ENCODE results near the gene BRWD1. TPM values are rescaled to one million over a fixed set of nuclear protein-coding genes. Genes with fewer than 3 reads are reported as not detected.
"Not testable (repeated sequence)": the region's sequence is repeated elsewhere in the genome, so short reads cannot be mapped to it uniquely, and the experiment has no call there.

The BRWD1 gene
- total and polyA plus RNA-seq, 2 donors from 2014 or later: 9.1 to 43.9 TPM

GRCh38 chr21:39137248-39138178, 175.9 kb downstream of the BRWD1 start:
- peak in 2 of 5 donors; percentile 30 to 38 for DNase-seq
- H3K9me3 ChIP-seq (ENCODE audit: control insufficient read depth in 2 of 3, insufficient read depth in 1 of 3, low read length in 3 of 3): no peaks in the 10 kb centered on the region
- H3K9ac ChIP-seq (ENCODE audit: low read length in 3 of 3): no peak overlapping the region
- no peak for TF ChIP-seq CTCF (IDR thresholded peaks at IDR 0.05; ENCODE audit: borderline replicate concordance, extremely low read depth, insufficient read depth)
- H3K36me3 ChIP-seq (ENCODE audit: control insufficient read depth in 2 of 3, insufficient read depth in 3 of 3, low read length in 3 of 3): no peaks in the 10 kb centered on the region
- no peak for FAIRE-seq
- no peaks in the 10 kb centered on the region for H3K4me1 ChIP-seq (ENCODE audit: control insufficient read depth in 2 of 3, insufficient read depth in 2 of 3, low read depth in 1 of 3, low read length in 3 of 3)
- H3K27ac ChIP-seq (ENCODE audit: low read depth in 2 of 2, low read length in 2 of 2): peak overlapping the region in 1 of 2 donors; percentile 45
- no peak overlapping the region for H3K4me3 ChIP-seq (ENCODE audit: low read length in 3 of 3)
- intact Hi-C loops (cut with DNase I): loop anchor here (10.0 kb wide), 1 partner anchor 633 kb away; no protein-coding TSS in a partner anchor
- H3K27me3 ChIP-seq (ENCODE audit: control insufficient read depth, insufficient read depth, low read length): no peaks in the 10 kb centered on the region

- no peaks in the 10 kb centered on the region for H3K4me1 ChIP-seq (ENCODE audit: control insufficient read depth in 2 of 3, insufficient read depth in 2 of 3, low read depth in 1 of 3, low read length in 3 of 3)
- TF ChIP-seq CTCF (IDR thresholded peaks at IDR 0.05; ENCODE audit: borderline replicate concordance, extremely low read depth, insufficient read depth): no peak
- H3K9me3 ChIP-seq (ENCODE audit: control insufficient read depth in 2 of 3, insufficient read depth in 1 of 3, low read length in 3 of 3): no peaks in the 10 kb centered on the region
- DNase-seq (no peak), FAIRE-seq (no peak)
- no peaks in the 10 kb centered on the region for H3K27me3 ChIP-seq (ENCODE audit: control insufficient read depth, insufficient read depth, low read length)
- no peak overlapping the region for H3K9ac ChIP-seq (ENCODE audit: low read length in 3 of 3)
- no peak overlapping the region for H3K4me3 ChIP-seq (ENCODE audit: low read length in 3 of 3)
- H3K36me3 ChIP-seq (ENCODE audit: control insufficient read depth in 2 of 3, insufficient read depth in 3 of 3, low read length in 3 of 3): no peaks in the 10 kb centered on the region
- intact Hi-C loops (cut with DNase I): loop anchor here (10.0 kb wide), 1 partner anchor 632 kb away; no protein-coding TSS in a partner anchor
- H3K27ac ChIP-seq (ENCODE audit: low read depth in 2 of 2, low read length in 2 of 2): no peak overlapping the region
Measured at GRCh38 chr21:39136711-39137110, 176.7 kb downstream of the BRWD1 start.

GRCh38 chr21:39136138-39136537, 177.3 kb downstream of the BRWD1 start:
- not testable (repeated sequence) for H3K36me3 ChIP-seq (ENCODE audit: control insufficient read depth in 2 of 3, insufficient read depth in 3 of 3, low read length in 3 of 3); H3K27ac ChIP-seq (ENCODE audit: low read depth in 2 of 2, low read length in 2 of 2); FAIRE-seq; H3K9ac ChIP-seq (ENCODE audit: low read length in 3 of 3); H3K9me3 ChIP-seq (ENCODE audit: control insufficient read depth in 2 of 3, insufficient read depth in 1 of 3, low read length in 3 of 3); H3K4me1 ChIP-seq (ENCODE audit: control insufficient read depth in 2 of 3, insufficient read depth in 2 of 3, low read depth in 1 of 3, low read length in 3 of 3); H3K27me3 ChIP-seq (ENCODE audit: control insufficient read depth, insufficient read depth, low read length); H3K4me3 ChIP-seq (ENCODE audit: low read length in 3 of 3)
- intact Hi-C loops (cut with DNase I): loop anchor here (10.0 kb wide), 1 partner anchor 631 kb away; no protein-coding TSS in a partner anchor
- DNase-seq: peak in 3 of 5 donors; percentile 23 to 63 (median 29)

- DNase-seq: no peak
- H3K9me3 ChIP-seq (ENCODE audit: control insufficient read depth in 2 of 3, insufficient read depth in 1 of 3, low read length in 3 of 3): peaks cover 0 to 8% (median 0%) of the 10 kb centered on the region in 3 donors
- H3K27ac ChIP-seq (ENCODE audit: low read depth in 2 of 2, low read length in 2 of 2): no peak overlapping the region
- TF ChIP-seq CTCF (IDR thresholded peaks at IDR 0.05; ENCODE audit: borderline replicate concordance, extremely low read depth, insufficient read depth): no peak
- no peak for FAIRE-seq
- no peaks in the 10 kb centered on the region for H3K36me3 ChIP-seq (ENCODE audit: control insufficient read depth in 2 of 3, insufficient read depth in 3 of 3, low read length in 3 of 3)
- H3K4me3 ChIP-seq (ENCODE audit: low read length in 3 of 3): no peak overlapping the region
- intact Hi-C loops (cut with DNase I): loop anchor here (5.0 to 10.0 kb wide), 2 partner anchors 402 to 630 kb away; no protein-coding TSS in a partner anchor
- H3K4me1 ChIP-seq (ENCODE audit: control insufficient read depth in 2 of 3, insufficient read depth in 2 of 3, low read depth in 1 of 3, low read length in 3 of 3): no peaks in the 10 kb centered on the region
- no peak overlapping the region for H3K9ac ChIP-seq (ENCODE audit: low read length in 3 of 3)
- no peaks in the 10 kb centered on the region for H3K27me3 ChIP-seq (ENCODE audit: control insufficient read depth, insufficient read depth, low read length)
Measured at GRCh38 chr21:39134288-39134810, 179.1 kb downstream of the BRWD1 start.
